Thyroid gland (tissue), 4 donors: ENCODE measurements around the gene C1orf56. TPM values are rescaled to one million over a fixed set of nuclear protein-coding genes. Genes with fewer than 3 reads are reported as not detected.

Experiments used
- DNase-seq, 2 donors: peaks; one replicate each; pipeline ENCODE4 v3.0.0-alpha.2; 2019
- H3K27ac ChIP-seq, 3 donors: fragments of 200-600 bp; sonication (generic); 1 replicate in 2 of 3; 2 replicates in 1 of 3; pipeline ENCODE4 v1.5.1; 2016 to 2019; ENCODE audit warnings: mild to moderate bottlenecking in 1 of 3, moderate library complexity in 1 of 3
- H3K27me3 ChIP-seq: fragments of 200-600 bp; sonication (generic); one replicate; pipeline ENCODE4 v1.5.1; 2019
- H3K36me3 ChIP-seq, 2 donors: fragments of 200-600 bp; sonication (generic); one replicate each; pipeline ENCODE4 v1.5.1; 2016 to 2019
- H3K4me1 ChIP-seq, 2 donors: fragments of 200-600 bp; sonication (generic); one replicate each; pipeline ENCODE4 v1.5.1; 2017 to 2019
- H3K4me3 ChIP-seq, 3 donors: fragments of 200-600 bp; sonication (generic); replicated peaks in 1 of 3; 1 replicate in 2 of 3; 2 replicates in 1 of 3; pipeline ENCODE4 v1.5.1; 2016; ENCODE audit warnings: mild to moderate bottlenecking in 1 of 3
- H3K9me3 ChIP-seq: fragments of 200-600 bp; sonication (generic); one replicate; pipeline ENCODE4 v1.5.1; 2017
- POLR2A ChIP-seq, 2 donors: fragments of 450-650 bp; IDR thresholded peaks; one replicate each; pipeline ENCODE4 v1.6.1; 2017; ENCODE audit warnings: antibody characterized with exemption in 2 of 2, mild to moderate bottlenecking in 2 of 2, moderate library complexity in 1 of 2
- WGBS, 2 donors: methylation state at CpG; one replicate each; pipeline ENCODE4 v1.1.5; 2017; 5-methylcytosine and 5-hydroxymethylcytosine counted together
- intact Hi-C: fragments of 100-400 bp; cut with DNase I; formaldehyde crosslinking; loops from one replicate; pipeline ENCODE4 v1.15.1; 2023
- total RNA-seq, 4 donors: library from RNA; depleted of rRNA; stranded (reverse); fragments of >200 nt; gene quantifications; one replicate each; pipeline ENCODE4 v1.2.3, GENCODE V29; 2016
- TF ChIP-seq, protein P1 (sequence below), 6 experiments: fragments of 200-600 bp in 3 of 6; fragments of 450-650 bp in 3 of 6; sonication (generic) in 3 of 6; IDR thresholded peaks; one replicate each; pipeline ENCODE4 v1.5.1; 2016 to 2019; ENCODE audit warnings: antibody characterized with exemption in 6 of 6, mild to moderate bottlenecking in 2 of 6, inconsistent platforms in 1 of 6, moderate library complexity in 1 of 6

The C1orf56 gene
- total RNA-seq, 4 donors from 2014 or later = 7.8 to 22.6 (median 14.8) TPM

GRCh38 chr1:151062741-151063371, 15.3 kb downstream of the C1orf56 start:
- Histone ChIP-seq H3K27ac (no peak overlapping the region), H3K9me3 (no peaks in the 10 kb centered on the region), H3K36me3 (no peaks in the 10 kb centered on the region), H3K4me3 (no peak overlapping the region), H3K4me1 (peaks cover 6 to 7% of the 10 kb centered on the region in 2 donors), H3K27me3 (no peaks in the 10 kb centered on the region)
- no peak for DNase-seq
- TF ChIP-seq, protein P1, sequence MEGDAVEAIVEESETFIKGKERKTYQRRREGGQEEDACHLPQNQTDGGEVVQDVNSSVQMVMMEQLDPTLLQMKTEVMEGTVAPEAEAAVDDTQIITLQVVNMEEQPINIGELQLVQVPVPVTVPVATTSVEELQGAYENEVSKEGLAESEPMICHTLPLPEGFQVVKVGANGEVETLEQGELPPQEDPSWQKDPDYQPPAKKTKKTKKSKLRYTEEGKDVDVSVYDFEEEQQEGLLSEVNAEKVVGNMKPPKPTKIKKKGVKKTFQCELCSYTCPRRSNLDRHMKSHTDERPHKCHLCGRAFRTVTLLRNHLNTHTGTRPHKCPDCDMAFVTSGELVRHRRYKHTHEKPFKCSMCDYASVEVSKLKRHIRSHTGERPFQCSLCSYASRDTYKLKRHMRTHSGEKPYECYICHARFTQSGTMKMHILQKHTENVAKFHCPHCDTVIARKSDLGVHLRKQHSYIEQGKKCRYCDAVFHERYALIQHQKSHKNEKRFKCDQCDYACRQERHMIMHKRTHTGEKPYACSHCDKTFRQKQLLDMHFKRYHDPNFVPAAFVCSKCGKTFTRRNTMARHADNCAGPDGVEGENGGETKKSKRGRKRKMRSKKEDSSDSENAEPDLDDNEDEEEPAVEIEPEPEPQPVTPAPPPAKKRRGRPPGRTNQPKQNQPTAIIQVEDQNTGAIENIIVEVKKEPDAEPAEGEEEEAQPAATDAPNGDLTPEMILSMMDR (IDR thresholded peaks at IDR 0.05) = no peak
- no peak for TF ChIP-seq POLR2A (IDR thresholded peaks at IDR 0.05)
- intact Hi-C loops = no loop called here
- WGBS, 2 donors = 86 to 89% methylated on average over 3 of the region's 3 CpGs

DNA sequence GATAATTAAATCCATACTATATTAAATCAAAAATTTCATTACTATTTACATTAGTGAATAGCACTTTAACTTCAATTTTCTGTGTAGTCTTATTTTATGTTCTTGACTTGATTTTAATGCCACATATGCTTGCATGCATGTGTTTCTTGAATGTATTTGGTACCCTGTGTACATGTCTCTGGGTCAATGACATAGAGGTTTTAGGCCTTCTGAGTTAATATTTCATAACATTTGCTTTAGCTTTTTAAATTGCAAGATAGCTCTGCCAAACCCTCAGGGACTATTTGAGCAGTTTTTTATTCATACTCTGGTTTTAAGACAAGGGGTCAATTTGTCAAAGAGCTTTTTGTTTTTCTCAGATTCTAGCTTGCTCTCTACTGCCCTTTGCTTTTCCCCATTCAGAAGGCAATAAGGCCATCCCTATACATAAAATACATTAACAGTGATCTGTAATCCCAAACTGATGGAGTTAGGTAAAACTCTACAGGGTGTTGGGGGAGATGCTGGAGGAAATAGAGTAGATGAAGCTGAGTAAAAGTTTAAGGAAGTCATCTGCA, 17.6 kb downstream of the C1orf56 start:
- DNase-seq = no peak
- no peaks in the 10 kb centered on the region for H3K36me3 ChIP-seq
- no peak overlapping the region for H3K27ac ChIP-seq
- H3K4me3 ChIP-seq = no peak overlapping the region
- TF ChIP-seq, protein P1 (IDR thresholded peaks at IDR 0.05) = no peak
- H3K27me3 ChIP-seq = no peaks in the 10 kb centered on the region
- no peaks in the 10 kb centered on the region for H3K9me3 ChIP-seq
- H3K4me1 ChIP-seq = peaks cover 7 to 8% of the 10 kb centered on the region in 2 donors
- intact Hi-C loops = no loop called here

DNA sequence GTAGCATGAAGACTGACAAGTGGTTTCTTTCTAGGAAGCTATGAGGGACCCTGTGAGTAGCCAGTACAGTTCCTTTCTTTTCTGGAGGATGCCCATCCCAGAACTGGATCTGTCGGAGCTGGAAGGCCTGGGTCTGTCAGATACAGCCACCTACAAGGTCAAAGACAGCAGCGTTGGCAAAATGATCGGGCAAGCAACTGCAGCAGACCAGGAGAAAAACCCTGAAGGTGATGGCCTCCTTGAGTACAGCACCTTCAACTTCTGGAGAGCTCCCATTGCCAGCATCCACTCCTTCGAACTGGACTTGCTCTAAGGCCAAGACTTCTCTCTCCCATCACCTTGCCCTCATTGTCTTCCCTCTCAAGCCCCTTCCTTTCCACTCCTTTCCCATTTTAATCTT, 19.6 kb downstream of the C1orf56 start:
- WGBS, 2 donors = 78 to 81% methylated on average over 4 of the region's 4 CpGs
- Histone ChIP-seq H3K36me3 (no peaks in the 10 kb centered on the region), H3K9me3 (no peaks in the 10 kb centered on the region), H3K4me1 (peaks cover 7 to 8% of the 10 kb centered on the region in 2 donors), H3K27ac (peak overlapping the region in 2 of 3 donors; percentile 20 to 39), H3K27me3 (no peaks in the 10 kb centered on the region), H3K4me3 (no peak overlapping the region)
- no peak for DNase-seq
- intact Hi-C loops = no loop called here
- TF ChIP-seq, protein P1 (IDR thresholded peaks at IDR 0.05) = no peak
- TF ChIP-seq POLR2A (IDR thresholded peaks at IDR 0.05) = no peak

DNA sequence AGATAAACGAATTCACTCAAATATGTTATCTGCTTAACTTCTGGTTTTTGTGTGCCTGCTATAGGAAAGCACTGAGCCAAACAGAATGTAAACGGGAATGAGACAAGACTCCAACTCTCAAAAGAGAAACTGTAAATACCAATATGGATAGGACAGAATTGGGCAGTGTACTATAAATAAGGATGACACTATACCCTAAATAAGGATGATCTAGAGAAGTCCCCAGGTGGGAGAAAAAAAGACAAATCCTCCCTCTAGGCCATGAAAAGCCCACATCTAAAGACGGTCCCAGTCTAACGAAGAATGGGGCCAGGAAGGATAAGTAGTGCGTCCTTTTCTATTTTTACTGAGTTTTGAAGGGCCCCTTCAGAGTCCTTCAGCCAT, 21.5 kb downstream of the C1orf56 start:
- WGBS, 2 donors = 46 to 67% methylated on average over 5 of the region's 5 CpGs
- no peaks in the 10 kb centered on the region for H3K36me3 ChIP-seq
- peaks cover 7 to 8% of the 10 kb centered on the region in 2 donors for H3K4me1 ChIP-seq
- H3K4me3 ChIP-seq = no peak overlapping the region
- TF ChIP-seq POLR2A (IDR thresholded peaks at IDR 0.05) = peak in 1 of 2 donors; percentile 30
- TF ChIP-seq, protein P1 (IDR thresholded peaks at IDR 0.05) = no peak
- intact Hi-C loops = no loop called here
- H3K27ac ChIP-seq = peak overlapping the region; percentile 95 to 99 (median 98)
- H3K9me3 ChIP-seq = no peaks in the 10 kb centered on the region
- H3K27me3 ChIP-seq = no peaks in the 10 kb centered on the region
- DNase-seq = no peak

DNA sequence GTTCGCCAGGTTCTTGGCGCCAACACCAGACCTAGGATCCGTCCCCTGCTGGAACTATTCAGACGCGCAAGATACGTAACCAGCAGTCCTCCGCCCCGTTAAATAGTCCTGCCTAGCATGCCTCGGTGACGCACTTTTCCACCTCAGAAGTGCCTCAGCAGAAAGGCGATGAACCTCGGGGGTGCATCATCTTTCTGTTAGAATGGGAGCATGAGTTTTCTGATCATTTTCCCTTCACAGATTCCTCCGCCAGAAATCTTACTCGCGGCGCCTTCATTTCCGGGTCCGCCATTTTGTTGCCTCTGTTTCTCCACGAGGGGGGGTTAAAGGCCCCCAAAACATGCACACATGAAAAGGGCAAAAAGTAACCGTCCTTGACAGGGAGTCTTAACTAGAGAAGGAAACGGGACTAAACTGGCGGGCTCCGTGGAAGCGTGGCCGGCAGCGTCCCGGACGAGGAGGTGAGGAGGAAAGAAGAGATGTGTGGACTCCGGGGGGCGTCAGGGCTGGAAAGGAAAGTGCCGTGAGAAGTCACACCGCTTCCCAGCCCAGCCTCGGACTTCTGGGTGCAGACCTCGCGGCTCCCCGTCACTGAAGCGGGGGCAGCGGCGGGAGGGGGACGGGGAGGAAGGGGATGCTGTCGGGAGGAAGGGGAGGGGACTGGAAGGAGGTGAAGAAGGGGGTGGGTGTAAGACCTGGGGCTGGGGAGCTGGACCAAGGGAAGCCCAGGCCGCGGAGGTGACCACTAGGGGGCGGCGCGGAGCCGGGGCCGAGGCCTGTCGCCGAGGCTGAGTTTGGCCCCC, 23.1 kb downstream of the C1orf56 start, which contains the start of gene GABPB2:
Gene GABPB2 (plus strand): TSS at position 288 of the 803 bp plus-strand sequence. CDS start 17,429 bp downstream, outside the sequence.
- Histone ChIP-seq H3K4me3 (peak within 1 kb of the TSS; percentile 38 to 51 (median 43)), H3K4me1 (peaks cover 7 to 8% of the 10 kb centered on the region in 2 donors), H3K9me3 (no peaks in the 10 kb centered on the region), H3K27ac (peak within 1 kb of the TSS; percentile 95 to 99 (median 98)), H3K36me3 (no peaks in the 10 kb centered on the region), H3K27me3 (no peaks in the 10 kb centered on the region)
- 0 to 1% methylated on average over 42 to 44 of the region's 50 CpGs for WGBS, 2 donors
- peak; percentile 91 to 92 for DNase-seq
- TF ChIP-seq, protein P1 (IDR thresholded peaks at IDR 0.05) = peak; percentile 69 to 90 (median 85)
- TF ChIP-seq POLR2A (IDR thresholded peaks at IDR 0.05) = peak in 1 of 2 donors; percentile 40
- intact Hi-C loops = no loop called here
